Neural cell (in vitro differentiated cells): Measurements from ENCODE around the gene POLR1A. TPM values are rescaled to one million over a fixed set of nuclear protein-coding genes. Genes with fewer than 3 reads are reported as not detected.

Experiments
- H2AFZ ChIP-seq: fragments of 200-600, 300-800 bp; sonication (generic), shearing (Covaris generic); 2 replicates; pipeline ENCODE4 v1.6.0; 2014; ENCODE audit warnings: low read depth, mild to moderate bottlenecking, antibody characterized with exemption, low read length, moderate library complexity
- H3F3A ChIP-seq: fragments of 200-600 bp; shearing (Covaris generic); 2 replicates; pipeline ENCODE4 v1.6.1; 2016; ENCODE audit warnings: mild to moderate bottlenecking, moderate library complexity, mixed read lengths, antibody characterized with exemption, low read length; ENCODE audit not compliant: insufficient read depth, poor library complexity, severe bottlenecking
- H3K27ac ChIP-seq: fragments of 200-600, 300-800 bp; sonication (generic), shearing (Covaris generic); 2 replicates; pipeline ENCODE4 v1.5.1; 2014; ENCODE audit warnings: mild to moderate bottlenecking, low read length, moderate library complexity
- H3K27me3 ChIP-seq: fragments of 300-800, 200-600 bp; sonication (generic), shearing (Covaris generic); 2 replicates; pipeline ENCODE4 v1.6.0; 2014; ENCODE audit warnings: mild to moderate bottlenecking, low read depth, low read length, moderate library complexity; ENCODE audit not compliant: insufficient read depth
- H3K36me3 ChIP-seq: fragments of 300-800, 200-600 bp; sonication (generic), shearing (Covaris generic); 2 replicates; pipeline ENCODE4 v1.5.1; 2014; ENCODE audit warnings: mild to moderate bottlenecking, antibody characterized with exemption, low read length, moderate library complexity; ENCODE audit not compliant: insufficient read depth
- H3K4me2 ChIP-seq: fragments of 300-800, 200-600 bp; sonication (generic), shearing (Covaris generic); 2 replicates; pipeline ENCODE4 v1.6.0; 2014; ENCODE audit warnings: mild to moderate bottlenecking, low read length
- H3K4me3 ChIP-seq: fragments of 300-800, 200-600 bp; sonication (generic), shearing (Covaris generic); 2 replicates; pipeline ENCODE4 v1.5.1; 2014; ENCODE audit warnings: mild to moderate bottlenecking, low read length, moderate library complexity
- H3K79me2 ChIP-seq: fragments of 200-600 bp; shearing (Covaris generic); replicated peaks from 2 replicates; pipeline ENCODE4 v1.6.0; 2014; ENCODE audit warnings: mild to moderate bottlenecking, low read length, moderate library complexity; ENCODE audit not compliant: insufficient read depth
- H3K9ac ChIP-seq: fragments of 300-800, 200-600 bp; sonication (generic), shearing (Covaris generic); 2 replicates; pipeline ENCODE4 v1.6.1; 2016; ENCODE audit warnings: mild to moderate bottlenecking, low read length, mixed read lengths
- H3K9me2 ChIP-seq: fragments of 200-600 bp; shearing (Covaris generic); 2 replicates; pipeline ENCODE4 v1.6.1; 2016; ENCODE audit warnings: mild to moderate bottlenecking, low read length, mixed read lengths; ENCODE audit not compliant: insufficient read depth
- H3K9me3 ChIP-seq: fragments of 200-600, 300-800 bp; sonication (generic), shearing (Covaris generic); 2 replicates; pipeline ENCODE4 v1.6.1; 2016; ENCODE audit warnings: mild to moderate bottlenecking, mixed run types, low read length, moderate library complexity, mixed read lengths
- H4K20me1 ChIP-seq: fragments of 200-600 bp; shearing (Covaris generic); 2 replicates; pipeline ENCODE4 v1.6.1; 2016; ENCODE audit warnings: mild to moderate bottlenecking, mixed run types; ENCODE audit not compliant: insufficient read depth
- CTCF ChIP-seq: fragments of 450-650 bp; IDR thresholded peaks from 2 replicates; pipeline ENCODE4 v1.5.1; 2014; ENCODE audit warnings: antibody characterized with exemption, mild to moderate bottlenecking, moderate library complexity; ENCODE audit not compliant: poor library complexity, severe bottlenecking
- EP300 ChIP-seq: fragments of 450-650 bp; conservative IDR thresholded peaks from 2 replicates; pipeline ENCODE4 v1.6.1; 2014; ENCODE audit warnings: antibody characterized with exemption, mild to moderate bottlenecking, moderate library complexity; ENCODE audit not compliant: poor library complexity, severe bottlenecking
- EZH2 ChIP-seq: fragments of 200-600, 300-800 bp; shearing (Covaris generic), sonication (generic); IDR thresholded peaks from 2 replicates; pipeline ENCODE4 v1.6.1; 2014; ENCODE audit warnings: antibody characterized with exemption, low read length, borderline replicate concordance, mild to moderate bottlenecking; ENCODE audit not compliant: insufficient read depth, poor library complexity, severe bottlenecking
- MXI1 ChIP-seq: fragments of 450-650 bp; conservative IDR thresholded peaks from 2 replicates; pipeline ENCODE4 v1.6.1; 2014; ENCODE audit warnings: antibody characterized with exemption, mild to moderate bottlenecking; ENCODE audit not compliant: poor library complexity, severe bottlenecking
- POLR2AphosphoS5 ChIP-seq: IDR thresholded peaks from 2 replicates; pipeline ENCODE4 v1.6.1; 2012
- RAD21 ChIP-seq: fragments of 450-650 bp; conservative IDR thresholded peaks from 2 replicates; pipeline ENCODE4 v1.6.1; 2014; ENCODE audit warnings: antibody characterized with exemption, mild to moderate bottlenecking, moderate library complexity
- REST ChIP-seq: IDR thresholded peaks from 2 replicates; pipeline ENCODE4 v1.6.1; 2012; ENCODE audit warnings: borderline replicate concordance
- SMC3 ChIP-seq: fragments of 450-650 bp; conservative IDR thresholded peaks from 2 replicates; pipeline ENCODE4 v1.6.1; 2014; ENCODE audit warnings: antibody characterized with exemption, mild to moderate bottlenecking, moderate library complexity; ENCODE audit not compliant: poor library complexity
- TAF1 ChIP-seq: IDR thresholded peaks from 2 replicates; pipeline ENCODE4 v1.6.1; 2012; ENCODE audit warnings: low read depth
- polyA plus RNA-seq: library from polyadenylated mRNA; depleted of rRNA; stranded (reverse); fragments of >200 nt; gene quantifications from 2 replicates; pipeline ENCODE4 v1.2.3, GENCODE V29; 2014

Gene POLR1A
- polyA plus RNA-seq, 1 donor from 2014 or later, result 5.4 TPM

- no peak for TF ChIP-seq RAD21
Observed at GRCh38 chr2:85987266-85988174, 118.2 kb downstream of the POLR1A start (continued).

GRCh38 chr2:85986121-85986520 is 119.6 kb downstream of the POLR1A start:
- Histone ChIP-seq H3K4me2 (no peak overlapping the region), H2AFZ (no peak overlapping the region), H3K9ac (no peak overlapping the region), H3K9me2 (no peaks in the 10 kb centered on the region), H3K27me3 (no peaks in the 10 kb centered on the region), H3K9me3 (no peaks in the 10 kb centered on the region), H3K27ac (no peak overlapping the region), H4K20me1 (no peaks in the 10 kb centered on the region), H3K79me2 (no peaks in the 10 kb centered on the region), H3F3A (no peaks in the 10 kb centered on the region), H3K4me3 (no peak overlapping the region), H3K36me3 (no peaks in the 10 kb centered on the region)
- TF ChIP-seq MXI1, result no peak

- H3K9me3 ChIP-seq, result no peaks in the 10 kb centered on the region
- no peak overlapping the region for H2AFZ ChIP-seq
- H3K79me2 ChIP-seq, result no peaks in the 10 kb centered on the region
- H3K27me3 ChIP-seq, result no peaks in the 10 kb centered on the region
- no peak overlapping the region for H3K9ac ChIP-seq
- TF ChIP-seq SMC3 (no peak), RAD21 (no peak), EP300 (no peak), REST (no peak), CTCF (no peak), TAF1 (no peak), MXI1 (no peak), EZH2 (no peak), POLR2AphosphoS5 (no peak)
- no peak overlapping the region for H3K4me2 ChIP-seq
- no peaks in the 10 kb centered on the region for H3K9me2 ChIP-seq
- H3K27ac ChIP-seq, result no peak overlapping the region
- H3K4me3 ChIP-seq, result no peak overlapping the region
- H4K20me1 ChIP-seq, result no peaks in the 10 kb centered on the region
- no peaks in the 10 kb centered on the region for H3K36me3 ChIP-seq
- H3F3A ChIP-seq, result no peaks in the 10 kb centered on the region
Observed at GRCh38 chr2:85984788-85985187, 120.9 kb downstream of the POLR1A start.
